Peyer's patch (tissue), 4 donors: Measurements from ENCODE around the gene CERS4.

ENCODE experiments used
- POLR2A ChIP-seq, 2 donors: fragments of 450-650 bp; IDR thresholded peaks; one replicate each; pipeline ENCODE4 v1.5.1; 2017; ENCODE audit warnings: antibody characterized with exemption in 2 of 2, mild to moderate bottlenecking in 2 of 2, moderate library complexity in 2 of 2
- TF ChIP-seq, protein P1 (sequence below), 6 experiments: fragments of 450-650 bp in 4 of 6; fragments of 200-600 bp in 2 of 6; sonication (generic) in 1 of 6; IDR thresholded peaks; one replicate each; pipeline ENCODE4 v1.5.1; 2017 to 2019; ENCODE audit warnings: antibody characterized with exemption in 6 of 6, mild to moderate bottlenecking in 3 of 6, moderate library complexity in 1 of 6

DNA sequence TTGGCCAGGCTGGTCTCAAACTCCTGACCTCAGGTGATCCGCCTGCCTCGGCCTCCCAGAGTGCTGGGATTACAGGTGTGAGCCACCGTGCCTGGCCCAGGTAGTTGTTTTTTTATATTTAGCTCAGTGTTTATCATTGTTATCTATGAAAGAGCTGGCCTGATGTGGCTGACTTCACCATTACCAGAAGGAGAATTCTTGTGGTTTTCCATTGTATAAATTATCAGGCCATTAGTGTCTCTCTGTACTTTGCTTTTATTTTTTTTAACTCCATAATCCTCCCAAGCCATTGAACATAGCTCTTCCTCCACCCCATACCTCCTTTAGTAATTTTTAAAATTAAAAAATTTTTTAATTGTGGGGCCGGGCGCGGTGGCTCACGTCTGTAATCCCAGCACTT, 24.2 kb downstream of the CERS4 start:
- TF ChIP-seq POLR2A (IDR thresholded peaks at IDR 0.05): no peak
- TF ChIP-seq, protein P1, sequence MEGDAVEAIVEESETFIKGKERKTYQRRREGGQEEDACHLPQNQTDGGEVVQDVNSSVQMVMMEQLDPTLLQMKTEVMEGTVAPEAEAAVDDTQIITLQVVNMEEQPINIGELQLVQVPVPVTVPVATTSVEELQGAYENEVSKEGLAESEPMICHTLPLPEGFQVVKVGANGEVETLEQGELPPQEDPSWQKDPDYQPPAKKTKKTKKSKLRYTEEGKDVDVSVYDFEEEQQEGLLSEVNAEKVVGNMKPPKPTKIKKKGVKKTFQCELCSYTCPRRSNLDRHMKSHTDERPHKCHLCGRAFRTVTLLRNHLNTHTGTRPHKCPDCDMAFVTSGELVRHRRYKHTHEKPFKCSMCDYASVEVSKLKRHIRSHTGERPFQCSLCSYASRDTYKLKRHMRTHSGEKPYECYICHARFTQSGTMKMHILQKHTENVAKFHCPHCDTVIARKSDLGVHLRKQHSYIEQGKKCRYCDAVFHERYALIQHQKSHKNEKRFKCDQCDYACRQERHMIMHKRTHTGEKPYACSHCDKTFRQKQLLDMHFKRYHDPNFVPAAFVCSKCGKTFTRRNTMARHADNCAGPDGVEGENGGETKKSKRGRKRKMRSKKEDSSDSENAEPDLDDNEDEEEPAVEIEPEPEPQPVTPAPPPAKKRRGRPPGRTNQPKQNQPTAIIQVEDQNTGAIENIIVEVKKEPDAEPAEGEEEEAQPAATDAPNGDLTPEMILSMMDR (IDR thresholded peaks at IDR 0.05): no peak
